Hematopoietic multipotent progenitor cell treated with erythropoietin and hydrocortisone succinate and interleukin-3 and kit ligand, for 8 days (in vitro differentiated cells): ENCODE results near the gene ZCCHC24.

Source experiments
- DNase-seq: peaks from one replicate; pipeline ENCODE4 v3.0.0-alpha.2; 2015

Gene ZCCHC24

GRCh38 chr10:79430325-79430905, 15.0 kb downstream of the ZCCHC24 start:
- DNase-seq, result no peak

DNA sequence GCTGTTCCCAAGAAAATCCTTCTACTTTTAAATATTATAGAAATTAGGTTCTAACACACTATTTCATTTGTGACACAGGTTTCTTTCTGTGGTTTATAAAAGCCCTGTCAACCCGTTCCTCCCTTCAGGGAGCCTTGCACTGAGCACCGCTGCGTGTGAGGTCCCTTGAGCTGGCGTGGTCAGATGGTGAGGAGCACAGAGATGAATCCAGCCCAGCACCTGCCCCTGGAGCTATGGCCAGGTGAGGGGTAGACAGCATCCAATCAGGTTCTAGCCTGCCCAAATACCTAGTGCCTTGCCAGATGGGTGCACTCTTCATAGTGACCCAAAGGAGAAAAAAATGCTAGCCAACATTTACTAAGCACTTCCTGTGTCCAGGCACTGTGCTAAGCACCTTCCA, 15.7 kb downstream of the ZCCHC24 start:
- no peak for DNase-seq

DNA sequence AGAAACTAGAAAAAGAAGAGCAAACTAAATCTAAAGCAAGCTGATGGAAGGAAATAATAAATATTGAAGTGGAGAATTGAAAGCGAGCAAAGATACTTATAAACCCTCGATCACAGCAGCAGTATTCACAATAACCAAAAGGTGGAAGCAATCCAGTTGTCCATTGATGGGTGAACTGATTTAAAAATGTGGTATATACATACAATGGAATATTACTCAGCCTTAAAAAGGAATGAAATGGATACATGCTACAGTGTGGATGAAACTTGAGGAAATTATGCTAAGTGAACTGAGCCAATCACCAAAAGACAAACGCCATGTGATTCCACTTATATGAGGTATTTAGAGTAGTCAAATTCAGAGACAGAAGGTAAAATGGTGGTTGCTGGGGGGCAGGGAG, 17.5 kb downstream of the ZCCHC24 start:
- DNase-seq, result no peak

DNA sequence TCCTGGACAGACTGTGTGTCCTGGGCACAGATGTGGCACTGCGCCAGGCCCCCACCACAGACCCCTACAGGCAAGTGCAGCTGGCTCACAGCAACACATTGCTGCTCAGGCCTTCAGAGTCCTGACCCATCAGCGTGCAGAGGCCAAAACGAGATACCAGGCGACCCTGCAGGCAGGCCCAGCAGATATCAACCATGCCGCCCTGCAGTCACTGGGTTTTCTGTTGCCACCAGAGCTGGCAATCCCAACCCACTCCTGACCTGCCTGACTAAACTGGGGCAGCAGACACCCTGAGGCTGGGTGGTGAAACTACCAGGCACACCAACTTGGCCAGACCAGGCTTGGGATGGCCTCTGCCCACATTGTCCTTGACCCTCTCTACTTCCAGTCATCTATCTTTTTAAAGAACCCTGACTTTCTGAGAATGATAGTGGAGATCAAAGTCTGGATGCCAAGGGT, 20.3 kb downstream of the ZCCHC24 start:
- DNase-seq, result no peak

DNA sequence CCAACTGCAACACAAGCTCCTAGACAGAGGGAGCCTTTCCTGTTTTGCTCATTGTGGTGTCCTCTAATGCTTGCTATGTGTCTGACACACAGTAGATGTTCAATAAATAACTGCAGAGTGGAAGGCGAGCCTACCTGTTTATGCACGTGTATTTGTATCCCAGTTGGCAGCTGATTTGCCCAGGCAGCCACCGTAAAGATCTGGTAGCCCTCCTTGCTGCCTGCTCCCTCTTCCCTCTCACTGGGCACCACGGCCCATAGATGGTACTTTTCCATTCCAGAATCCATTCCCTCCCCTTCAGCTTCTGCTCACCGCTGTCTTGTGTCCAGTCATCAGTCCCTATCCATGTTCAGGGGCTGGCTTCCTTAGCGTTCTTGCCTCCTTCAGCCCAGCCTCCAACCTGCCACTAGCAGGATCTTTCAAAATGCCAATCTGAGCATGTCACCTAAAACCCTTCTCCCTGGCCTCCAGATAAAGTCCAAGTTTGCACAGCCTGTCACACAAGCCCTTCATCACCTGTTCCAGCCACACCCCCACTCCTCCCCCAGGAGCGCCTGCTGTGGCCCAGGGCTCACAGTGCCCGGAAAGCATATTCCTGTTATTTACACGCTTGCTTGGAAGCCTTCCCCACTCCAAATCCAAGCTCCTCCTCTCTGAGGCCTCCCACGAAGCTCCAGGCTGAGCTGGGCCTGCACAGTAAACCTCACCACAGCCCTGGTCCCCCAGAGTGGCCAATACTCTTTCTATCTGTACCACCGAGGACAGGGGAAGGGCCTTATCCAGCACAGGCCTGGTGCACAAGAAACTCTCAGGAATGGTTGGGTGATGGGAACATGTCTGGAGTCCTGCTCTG, 21.0 kb downstream of the ZCCHC24 start:
- no peak for DNase-seq

DNA sequence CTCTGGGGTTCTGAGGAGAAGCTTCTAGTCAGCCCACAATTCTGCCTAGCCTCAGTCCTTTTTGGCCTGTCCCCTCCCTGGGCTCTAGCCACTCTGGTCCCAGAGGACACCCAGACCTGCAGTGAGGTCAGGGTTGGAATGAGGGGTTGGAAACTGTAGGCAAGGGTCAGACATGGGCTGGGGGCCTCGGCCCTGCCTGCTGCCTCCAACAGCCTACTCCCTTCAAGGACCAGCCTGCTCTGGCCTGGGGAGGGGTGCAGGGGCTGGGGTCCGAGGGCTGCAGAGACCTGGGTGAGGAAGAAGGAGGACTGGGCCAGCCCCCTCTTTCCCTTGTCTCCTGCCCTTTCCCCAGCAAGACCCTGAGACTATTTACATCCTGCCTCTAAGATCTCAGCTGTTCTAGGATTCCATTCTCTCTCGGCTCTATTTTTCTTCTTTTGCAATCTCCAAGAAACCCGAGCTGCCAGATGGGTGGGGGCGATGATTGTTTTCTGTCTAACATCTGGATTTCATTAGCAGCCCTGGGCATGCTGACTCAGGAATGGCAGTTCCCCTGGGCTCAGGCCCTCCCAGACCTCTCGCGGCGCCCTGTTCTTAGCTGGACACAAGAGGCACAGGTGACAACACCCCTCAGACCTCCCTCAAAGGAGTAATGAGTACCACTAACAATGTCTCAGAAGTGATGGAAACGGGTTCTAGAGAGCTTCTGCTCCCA, 23.1 kb downstream of the ZCCHC24 start:
- no peak for DNase-seq

GRCh38 chr10:79420974-79421688, 24.3 kb downstream of the ZCCHC24 start:
- DNase-seq, result no peak

DNA sequence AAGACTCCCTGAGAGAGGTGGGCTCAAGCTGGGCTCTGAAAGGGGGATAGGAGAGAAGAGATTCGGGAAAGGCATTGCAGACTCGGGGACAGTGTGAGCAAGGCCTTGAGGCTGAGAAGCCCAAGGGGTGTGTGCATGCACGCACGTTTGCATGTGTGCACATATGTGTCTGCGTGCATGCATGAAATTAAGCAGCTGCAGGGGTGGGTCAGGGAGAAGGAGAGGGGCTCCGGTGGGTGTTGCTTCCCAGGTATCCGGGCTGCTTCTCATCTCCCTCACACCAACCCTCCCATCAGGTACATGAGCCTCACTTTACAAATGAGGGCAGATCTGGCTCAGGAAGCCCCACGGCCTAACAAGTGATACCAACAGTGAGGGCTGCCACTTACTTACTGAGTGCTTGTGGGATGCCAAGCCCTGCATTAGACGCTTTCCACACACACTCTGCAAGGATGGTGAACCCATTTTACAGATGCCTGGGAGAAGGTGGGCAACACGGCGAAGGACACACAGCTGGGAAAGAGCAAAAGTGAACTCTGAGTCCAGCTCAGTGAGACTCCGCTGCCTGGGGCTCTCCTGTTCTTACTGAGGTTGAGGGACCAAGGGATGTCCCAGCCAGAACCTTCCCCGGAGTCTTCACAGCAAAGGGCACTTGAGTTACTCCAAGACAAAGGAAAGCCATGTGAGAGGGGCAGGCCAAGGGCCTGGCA, 26.4 kb downstream of the ZCCHC24 start:
- no peak for DNase-seq

GRCh38 chr10:79418274-79418673, 27.1 kb downstream of the ZCCHC24 start:
- DNase-seq, result no peak

DNA sequence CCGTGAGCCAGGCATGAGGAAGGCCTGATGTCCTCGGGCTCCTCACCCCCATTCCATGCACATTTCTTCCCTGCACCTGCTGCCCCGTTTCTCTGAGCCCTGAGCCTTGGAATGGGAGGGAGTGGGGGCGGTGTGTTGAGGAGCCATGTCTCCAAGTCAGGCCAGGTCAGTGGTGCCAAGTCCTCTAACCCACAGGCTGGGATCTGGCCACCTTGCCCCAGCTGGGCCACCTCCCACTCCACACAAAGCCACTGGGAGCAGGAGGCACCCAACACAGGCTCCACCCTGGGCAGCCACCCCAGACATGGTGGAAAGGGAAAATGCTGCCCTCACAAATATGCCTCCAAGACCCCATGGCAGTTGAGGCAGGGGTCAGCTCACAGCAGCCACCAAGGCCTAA, 27.7 kb downstream of the ZCCHC24 start:
- no peak for DNase-seq

GRCh38 chr10:79417266-79417665, 28.2 kb downstream of the ZCCHC24 start:
- no peak for DNase-seq

DNA sequence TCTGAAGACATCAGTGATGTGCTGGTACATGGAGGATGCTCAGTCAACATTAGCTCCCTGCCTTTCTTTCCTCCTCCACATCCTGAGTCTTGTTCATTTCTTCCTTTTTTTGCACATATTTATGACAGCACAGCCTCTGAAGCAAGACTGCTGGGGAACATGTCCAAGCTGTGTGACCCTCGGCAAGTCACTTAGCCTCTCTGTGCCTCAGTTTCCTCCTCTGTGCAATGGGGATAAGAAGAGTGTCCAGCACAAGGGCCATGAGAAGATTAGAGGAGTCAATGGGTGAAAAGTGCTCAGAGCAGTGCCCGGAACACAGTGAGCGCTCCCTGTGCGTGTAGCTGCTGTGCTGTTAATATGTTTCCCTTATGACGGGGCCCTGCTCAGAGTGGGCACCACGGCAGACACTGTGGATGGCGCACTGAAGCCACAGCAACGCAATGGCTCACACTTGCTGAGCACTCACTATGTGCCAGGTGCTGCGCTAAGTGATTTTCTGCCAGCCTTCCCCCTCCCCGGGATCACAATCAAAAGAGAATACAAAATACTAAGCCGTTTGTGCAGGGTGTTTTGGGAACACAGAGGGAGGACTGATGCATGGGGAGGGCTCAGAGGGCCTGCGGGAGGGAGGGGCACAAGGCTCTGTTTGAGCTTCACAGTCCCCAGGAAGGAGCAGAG, 28.7 kb downstream of the ZCCHC24 start:
- no peak for DNase-seq

GRCh38 chr10:79415736-79416577, 29.5 kb downstream of the ZCCHC24 start:
- DNase-seq, result no peak

DNA sequence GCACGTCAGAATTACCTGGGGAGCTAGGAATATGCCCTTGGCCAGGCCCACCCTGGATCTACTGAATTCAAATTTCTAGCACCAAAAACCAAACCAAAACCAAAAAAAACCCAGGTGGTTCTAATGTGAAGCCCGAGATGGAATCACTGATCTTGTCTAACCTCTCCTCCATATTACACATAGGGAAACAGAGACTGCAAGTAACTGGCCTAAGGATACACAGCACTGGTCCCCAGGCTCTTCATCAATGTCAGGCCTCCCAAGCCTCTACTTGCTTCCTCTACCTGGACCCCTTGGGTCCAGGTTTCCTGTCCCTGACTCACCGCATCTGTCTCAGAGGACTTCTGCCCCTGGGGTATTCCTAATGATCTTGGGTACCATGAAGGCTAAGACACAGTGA, 30.7 kb downstream of the ZCCHC24 start:
- no peak for DNase-seq

GRCh38 chr10:79413196-79413595, 32.2 kb downstream of the ZCCHC24 start:
- peak; percentile 27 for DNase-seq

DNA sequence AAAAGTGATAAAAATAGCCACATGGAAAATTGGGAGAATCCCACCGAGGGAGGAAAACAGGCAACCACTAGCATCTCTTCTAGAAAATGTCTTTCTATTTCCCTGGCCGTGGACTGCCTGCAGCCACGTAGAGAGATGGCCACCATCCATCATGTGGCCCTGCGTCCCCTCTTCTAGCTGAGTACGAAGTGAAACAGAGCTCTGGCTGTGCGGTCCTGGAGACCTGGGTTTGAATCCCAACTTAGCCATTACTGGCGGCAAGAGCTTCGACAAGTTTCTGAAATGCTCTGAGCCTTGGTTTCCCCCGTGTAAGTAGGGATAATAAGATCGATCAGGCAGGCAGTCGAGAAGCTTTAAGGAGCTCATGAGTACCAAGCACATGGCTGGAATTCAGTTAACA, 32.9 kb downstream of the ZCCHC24 start:
- no peak for DNase-seq

DNA sequence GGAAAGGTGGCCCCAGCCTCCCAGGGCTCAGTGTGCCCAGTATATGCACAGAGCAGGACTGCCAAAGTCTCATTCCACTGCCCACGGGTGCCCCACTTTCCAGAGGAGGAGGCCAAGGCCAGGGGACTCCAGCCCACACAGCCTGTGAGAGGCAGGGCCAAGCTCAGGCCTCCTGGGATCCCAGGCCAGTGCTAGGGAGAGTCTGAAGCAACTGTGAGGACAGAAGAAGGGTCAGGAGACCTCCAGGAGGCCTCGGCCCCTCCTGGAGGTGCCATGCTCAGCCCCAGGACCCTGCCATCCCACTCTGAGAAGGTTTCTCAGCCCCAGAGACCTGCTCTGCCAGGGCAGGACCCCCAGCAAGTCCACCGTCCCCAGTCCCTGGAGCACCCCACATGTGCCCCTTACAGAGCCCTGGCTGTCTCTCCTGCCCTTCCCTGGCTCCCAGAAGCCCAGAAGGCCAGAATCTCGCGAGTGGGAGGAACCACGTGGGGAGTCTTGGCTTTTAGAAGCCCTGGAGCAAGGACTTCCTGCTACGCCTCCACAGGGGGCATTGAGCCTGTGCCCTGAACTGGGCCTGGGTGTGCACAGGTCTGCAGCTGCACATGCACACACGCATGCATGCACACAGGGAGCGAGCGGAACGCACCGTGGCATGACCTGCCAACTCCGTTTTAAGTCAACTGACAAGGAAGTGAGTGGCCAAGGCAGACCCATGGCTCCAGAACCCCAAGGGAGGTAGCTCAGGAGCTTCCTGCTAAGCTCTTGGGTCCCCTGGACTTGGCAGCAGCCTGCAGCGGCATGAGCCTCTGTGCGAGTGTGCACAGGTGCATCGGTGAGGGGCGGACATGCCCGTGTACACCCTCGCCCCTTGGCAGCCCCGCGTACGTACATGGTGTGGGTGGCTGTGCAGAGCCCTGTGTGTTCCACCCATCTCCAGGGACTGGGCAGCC, 33.6 kb downstream of the ZCCHC24 start:
- no peak for DNase-seq

- DNase-seq, result no peak
These were observed 34.9 kb downstream of the ZCCHC24 start for GRCh38 chr10:79410315-79411094.

GRCh38 chr10:79409726-79410085, 35.7 kb downstream of the ZCCHC24 start:
- DNase-seq, result no peak
